Measurements from ENCODE around the gene MCF2. TPM values are rescaled to one million over a fixed set of nuclear protein-coding genes. Genes with fewer than 3 reads are reported as not detected.

Gene MCF2
- polyA plus RNA-seq, 1 of the 3 experiments (the other 2 are of a cell fraction) = 0.05 TPM

- H2AFZ ChIP-seq (ENCODE audit: low read depth) = no peak overlapping the region
- H3F3A ChIP-seq (replicated peaks; ENCODE audit: insufficient read depth) = no peaks in the 10 kb centered on the region
- no peaks in the 10 kb centered on the region for H3K4me1 ChIP-seq (ENCODE audit: control insufficient read depth in 1 of 2, insufficient read depth in 2 of 2, low read depth in 1 of 2, low read length in 1 of 2)
- H3K4me3 ChIP-seq (ENCODE audit: low read depth in 2 of 2, low read length in 1 of 2) = no peak overlapping the region
- H3K36me3 ChIP-seq (replicated peaks in 1 of 2; ENCODE audit: control insufficient read depth in 1 of 2, insufficient read depth in 2 of 2, low read length in 1 of 2) = no peaks in the 10 kb centered on the region
- H4K20me1 ChIP-seq (ENCODE audit: insufficient read depth) = no peaks in the 10 kb centered on the region
- no peaks in the 10 kb centered on the region for H3K9me2 ChIP-seq
- no peak for DNase-seq
- no peaks in the 10 kb centered on the region for H3K9me3 ChIP-seq
- no peaks in the 10 kb centered on the region for H3K79me2 ChIP-seq (ENCODE audit: insufficient read depth)
- H3K9ac ChIP-seq = no peak overlapping the region
- ChIA-PET POLR2A (no interaction called here), CTCF (no interaction called here)
- H3K4me2 ChIP-seq = no peak overlapping the region
- TF ChIP-seq IRF3 (IDR thresholded peaks at IDR 0.05; ENCODE audit: low read depth, low read length) (no peak), EZH2phosphoT487 (IDR thresholded peaks at IDR 0.05; ENCODE audit: borderline replicate concordance, low read depth) (no peak), MXI1 (IDR thresholded peaks at IDR 0.05; ENCODE audit: low read depth, low read length) (no peak), SMC3 (IDR thresholded peaks at IDR 0.05; ENCODE audit: low read depth, low read length) (no peak), TCF12 (IDR thresholded peaks at IDR 0.05) (no peak)
- no peak overlapping the region for H3K27ac ChIP-seq (ENCODE audit: low read depth in 2 of 2, low read length in 1 of 2)
- 1% methylated on average over 4 of the region's 4 CpGs for WGBS (ENCODE audit: low lambda C conversion rate)
- no peaks in the 10 kb centered on the region; the same call in 1 of the 2 replicates for H3K27me3 ChIP-seq (ENCODE audit: insufficient read depth)
Measured at GRCh38 chrX:139533444-139533843, 174.5 kb downstream of the MCF2 start.

GRCh38 chrX:139532834-139533233, 175.1 kb downstream of the MCF2 start:
- H2AFZ ChIP-seq (ENCODE audit: low read depth) = no peak overlapping the region
- no peaks in the 10 kb centered on the region for H3K79me2 ChIP-seq (ENCODE audit: insufficient read depth)
- TF ChIP-seq MAX (IDR thresholded peaks at IDR 0.05; ENCODE audit: low read depth) = no peak
- no peak for TF ChIP-seq GABPA (IDR thresholded peaks at IDR 0.05; ENCODE audit: low read depth)
- no peak for TF ChIP-seq SIN3A (IDR thresholded peaks at IDR 0.05; ENCODE audit: borderline replicate concordance, low read depth, low read length)
- no peak for TF ChIP-seq GATA2 (CRISPR knock-in tag; IDR thresholded peaks at IDR 0.05)
- TF ChIP-seq FOSL2 (IDR thresholded peaks at IDR 0.05; ENCODE audit: borderline replicate concordance, low read depth) = no peak
- no peak for TF ChIP-seq ELF1 (IDR thresholded peaks at IDR 0.05)
- no peak for TF ChIP-seq CTCF (IDR thresholded peaks at IDR 0.05)
- no peak for TF ChIP-seq TAF1 (IDR thresholded peaks at IDR 0.05; ENCODE audit: borderline replicate concordance, low read depth, low read length)
- ChIA-PET POLR2A (no interaction called here), CTCF (no interaction called here)
- H3K4me1 ChIP-seq (ENCODE audit: control insufficient read depth in 1 of 2, insufficient read depth in 2 of 2, low read depth in 1 of 2, low read length in 1 of 2) = no peaks in the 10 kb centered on the region
- H3K4me3 ChIP-seq (ENCODE audit: low read depth in 2 of 2, low read length in 1 of 2) = no peak overlapping the region
- no peak overlapping the region for H3K4me2 ChIP-seq
- H3K9me2 ChIP-seq = no peaks in the 10 kb centered on the region
- H3K36me3 ChIP-seq (replicated peaks in 1 of 2; ENCODE audit: control insufficient read depth in 1 of 2, insufficient read depth in 2 of 2, low read length in 1 of 2) = no peaks in the 10 kb centered on the region
- H3K9ac ChIP-seq = no peak overlapping the region
- H3F3A ChIP-seq (replicated peaks; ENCODE audit: insufficient read depth) = no peaks in the 10 kb centered on the region
- H3K9me3 ChIP-seq = no peaks in the 10 kb centered on the region
- DNase-seq = no peak
- no peaks in the 10 kb centered on the region; the same call in 1 of the 2 replicates for H3K27me3 ChIP-seq (ENCODE audit: insufficient read depth)
- H3K27ac ChIP-seq (ENCODE audit: low read depth in 2 of 2, low read length in 1 of 2) = no peak overlapping the region
- 8% methylated on average over 4 of the region's 4 CpGs for WGBS (ENCODE audit: low lambda C conversion rate)
- H4K20me1 ChIP-seq (ENCODE audit: insufficient read depth) = no peaks in the 10 kb centered on the region

Small RNAs within 50 kb of the gene (small RNA-seq; reads per million reads assigned to genes)
- 0 reads per million in 7 experiments for gene RF01210

Other genes starting within 250 kb of the MCF2 start
- gene F9, start 177.4 kb downstream of the MCF2 start, polyA plus RNA-seq (2012; rRNA removed) = not detected in 2 replicates
- 18.5 and 23.5 TPM in 2 replicates for gene ATP11C, start 224.9 kb upstream of the MCF2 start, polyA plus RNA-seq (2012; rRNA removed)